Measurements from ENCODE around the gene TTLL13.

TTLL13 gene

GRCh38 chr15:90249203-90249863, at the start of gene TTLL13:
Gene TTLL13, plus strand, starts transcription at chr15:90249556. Its CDS starts 1,075 bp downstream, at chr15:90250631.
- peak; percentile 74 to 77 for DNase-seq

- DNase-seq = no peak
These were observed 48.7 kb upstream of the TTLL13 start for GRCh38 chr15:90200534-90201129.

GRCh38 chr15:90201130-90201943, 48.0 kb upstream of the TTLL13 start, which contains the start of gene SEMA4B:
Gene SEMA4B, plus strand, starts transcription at chr15:90201330. Its CDS starts 249 bp downstream, at chr15:90201579.
- peak; percentile 67 to 76 for DNase-seq

GRCh38 chr15:90201944-90202375, 47.4 kb upstream of the TTLL13 start:
- DNase-seq = no peak

GRCh38 chr15:90202929-90203328, 46.4 kb upstream of the TTLL13 start:
- no peak for DNase-seq

- no peak for DNase-seq
These were observed 45.9 kb upstream of the TTLL13 start for GRCh38 chr15:90203473-90203872.

- DNase-seq = no peak
These were observed 45.4 kb upstream of the TTLL13 start for GRCh38 chr15:90203922-90204321.

GRCh38 chr15:90205050-90205848, 44.1 kb upstream of the TTLL13 start:
- no peak for DNase-seq

- no peak for DNase-seq
These were observed 43.5 kb upstream of the TTLL13 start for GRCh38 chr15:90205886-90206285.

- no peak for DNase-seq
These were observed 42.1 kb upstream of the TTLL13 start for GRCh38 chr15:90207252-90207651.

GRCh38 chr15:90208356-90208755, 41.0 kb upstream of the TTLL13 start:
- DNase-seq = no peak

- no peak for DNase-seq
These were observed 39.8 kb upstream of the TTLL13 start for GRCh38 chr15:90209591-90209990.

GRCh38 chr15:90210593-90210992, 38.8 kb upstream of the TTLL13 start:
- DNase-seq = no peak

- no peak for DNase-seq
These were observed 38.3 kb upstream of the TTLL13 start for GRCh38 chr15:90211009-90211408.

GRCh38 chr15:90211440-90212143, 37.8 kb upstream of the TTLL13 start:
- DNase-seq = no peak

- DNase-seq = no peak
These were observed 36.9 kb upstream of the TTLL13 start for GRCh38 chr15:90212221-90213098.

GRCh38 chr15:90213122-90213817, 36.1 kb upstream of the TTLL13 start:
- DNase-seq = no peak

GRCh38 chr15:90213818-90214204, 35.5 kb upstream of the TTLL13 start:
- peak in 1 of 2 donors; percentile 60 for DNase-seq

GRCh38 chr15:90214553-90215196, 34.7 kb upstream of the TTLL13 start:
- DNase-seq = no peak
